CD4-positive, alpha-beta T cell (primary cell): ENCODE results near the gene C1orf167. TPM values are rescaled to one million over a fixed set of nuclear protein-coding genes. Genes with fewer than 3 reads are reported as not detected.

Experiments
- ATAC-seq: fragments of 200-7000 bp; cut with Tn5 transposase; one replicate; pipeline ENCODE4 v1.10.0; 2022; ENCODE audit warnings: mild to moderate bottlenecking; ENCODE audit not compliant: poor library complexity
- CTCF ChIA-PET: fragments of 350-600 bp; sonication (Branson Sonifier 250); formaldehyde crosslinking; loops from one replicate; lab custom pipeline; 2021; ENCODE audit warnings: antibody characterized with exemption, inconsistent platforms; lab: Charles Lee
- POLR2A ChIA-PET: fragments of 350-600 bp; sonication (Branson Sonifier 250); formaldehyde crosslinking; loops from one replicate; lab custom pipeline; 2021; ENCODE audit warnings: antibody characterized with exemption, inconsistent platforms; lab: Charles Lee
- DNase-seq, 14 experiments: peaks; one replicate each; pipeline ENCODE4 v3.0.0-alpha.2; 2013 to 2020; ENCODE audit warnings: mixed read lengths in 2 of 14
- H3K27ac ChIP-seq, 2 donors: one replicate each; pipeline versions ENCODE4 v1.5.1 to v1.7.0; 2013; ENCODE audit warnings: low read length in 2 of 2, low read depth in 1 of 2, mild to moderate bottlenecking in 1 of 2
- H3K27me3 ChIP-seq, 2 experiments: 1 replicate in 1 of 2; 2 replicates in 1 of 2; pipeline versions ENCODE4 v1.6.1 to v1.7.0; 2013; ENCODE audit warnings: low read length in 2 of 2, control low read depth in 1 of 2, mild to moderate bottlenecking in 1 of 2, moderate library complexity in 1 of 2; ENCODE audit not compliant: insufficient read depth in 2 of 2, control insufficient read depth in 1 of 2
- H3K36me3 ChIP-seq: one replicate; pipeline ENCODE4 v1.6.1; 2013; ENCODE audit warnings: low read length, control low read depth; ENCODE audit not compliant: insufficient read depth
- H3K4me1 ChIP-seq: one replicate; pipeline ENCODE4 v1.6.1; 2013; ENCODE audit warnings: low read length, control low read depth; ENCODE audit not compliant: insufficient read depth
- H3K4me3 ChIP-seq: one replicate; pipeline ENCODE4 v1.5.1; 2013; ENCODE audit warnings: mild to moderate bottlenecking, low read length, moderate library complexity
- H3K9me3 ChIP-seq, 2 experiments: 1 replicate in 1 of 2; 2 replicates in 1 of 2; pipeline versions ENCODE4 v1.6.1 to v1.7.0; 2013; ENCODE audit warnings: low read length in 2 of 2, mild to moderate bottlenecking in 2 of 2, control low read depth in 1 of 2, moderate library complexity in 1 of 2; ENCODE audit not compliant: control insufficient read depth in 1 of 2, insufficient read depth in 1 of 2
- H3K27ac Mint-ChIP-seq: one replicate; pipeline ENCODE4 v1.8.0; 2020; ENCODE audit warnings: mixed read lengths
- H3K27me3 Mint-ChIP-seq: one replicate; pipeline ENCODE4 v1.8.0; 2021; ENCODE audit warnings: mixed read lengths
- H3K36me3 Mint-ChIP-seq: one replicate; pipeline ENCODE4 v1.8.0; 2021; ENCODE audit warnings: low read depth, mixed read lengths
- H3K4me1 Mint-ChIP-seq: one replicate; pipeline ENCODE4 v1.8.0; 2021; ENCODE audit warnings: low read depth, mixed read lengths
- H3K4me3 Mint-ChIP-seq: one replicate; pipeline ENCODE4 v1.8.0; 2020; ENCODE audit warnings: mild to moderate bottlenecking, mixed read lengths
- H3K9me3 Mint-ChIP-seq: one replicate; pipeline ENCODE4 v1.8.0; 2020; ENCODE audit warnings: mixed read lengths
- CTCF ChIP-seq: fragments of 200-600 bp; IDR thresholded peaks from one replicate; pipeline ENCODE4 v1.8.0; 2022; ENCODE audit warnings: antibody characterized with exemption, mild to moderate bottlenecking
- intact Hi-C, 2 experiments: fragments of 100-400 bp; cut with DNase I in 1 of 2; cut with micrococcal nuclease in 1 of 2; formaldehyde crosslinking; loops; one replicate each; pipeline versions ENCODE4 v1.15.1 to v1.9.0; 2023 to 2025; cut with DNase I, micrococcal nuclease
- total RNA-seq, 174 experiments: library from RNA in 2 of 174; stranded (reverse) in 2 of 174; gene quantifications; one replicate each; pipeline ENCODE4 v1.2.3 and lab custom pipeline; 2021 to 2026

The C1orf167 gene
- total RNA-seq, 2 experiments from 2014 or later, result not detected

- Mint-ChIP-seq H3K36me3 (peaks cover 27% of the 10 kb centered on the region), H3K27me3 (no peaks in the 10 kb centered on the region), H3K9me3 (no peaks in the 10 kb centered on the region), H3K4me1 (peaks cover 66% of the 10 kb centered on the region), H3K4me3 (peak overlapping the region; percentile 99), H3K27ac (peak overlapping the region; percentile 91)
- H3K27me3 ChIP-seq, result no peaks in the 10 kb centered on the region
- DNase-seq (peak in 1 of 14 experiments; percentile 48), ATAC-seq (peak; percentile 62)
- no peak for TF ChIP-seq CTCF
- POLR2A ChIA-PET, result interaction anchor here (0.6 to 3.4 kb wide), 18 partner anchors 19 to 794 kb away, joined by 3 to 84 read pairs (median 4); partner anchors contain the start of genes AGTRAP, KIAA2013, MAD2L2 and MFN2
- H3K9me3 ChIP-seq, result no peaks in the 10 kb centered on the region
- peak overlapping the region; percentile 98 for H3K4me3 ChIP-seq
- CTCF ChIA-PET, result interaction anchor here (1.2 to 1.9 kb wide), 2 partner anchors 101 to 142 kb away, joined by 4 to 13 read pairs; partner anchors contain the start of gene FBXO6
- peak overlapping the region; percentile 86 to 92 for H3K27ac ChIP-seq
- H3K36me3 ChIP-seq, result peaks cover 18% of the 10 kb centered on the region
- peaks cover 53% of the 10 kb centered on the region for H3K4me1 ChIP-seq
- intact Hi-C loops, result loop anchor here in 1 of 2 experiments (2.0 to 5.0 kb wide), 5 partner anchors 100 to 1774 kb away; partner anchors contain the start of genes FBXO2, FBXO44, MFN2 and UBE4B
Observed at GRCh38 chr1:11806307-11806936, 44.4 kb downstream of the C1orf167 start.

- DNase-seq (no peak), ATAC-seq (no peak)
- Mint-ChIP-seq H3K4me1 (peaks cover 63% of the 10 kb centered on the region), H3K9me3 (no peaks in the 10 kb centered on the region), H3K4me3 (peak overlapping the region; percentile 99), H3K27ac (peak overlapping the region; percentile 91), H3K27me3 (no peaks in the 10 kb centered on the region), H3K36me3 (peaks cover 32% of the 10 kb centered on the region)
- Histone ChIP-seq H3K9me3 (no peaks in the 10 kb centered on the region), H3K36me3 (peaks cover 18% of the 10 kb centered on the region), H3K27me3 (no peaks in the 10 kb centered on the region), H3K4me3 (no peak overlapping the region), H3K4me1 (peaks cover 48% of the 10 kb centered on the region), H3K27ac (peak overlapping the region; percentile 86 to 92)
- intact Hi-C loops, result loop anchor here in 1 of 2 experiments (2.0 to 5.0 kb wide), 5 partner anchors 100 to 1775 kb away; partner anchors contain the start of genes FBXO2, FBXO44, MFN2 and UBE4B
- TF ChIP-seq CTCF, result no peak
- ChIA-PET POLR2A (interaction anchor here (0.6 to 3.4 kb wide), 11 partner anchors 18 to 795 kb away, joined by 3 to 84 read pairs (median 5); partner anchors contain the start of genes AGTRAP, KIAA2013, MAD2L2 and MFN2), CTCF (interaction anchor here (1.9 kb wide), 1 partner anchor 101 kb away, joined by 13 read pairs; no protein-coding TSS in a partner anchor)
Observed at GRCh38 chr1:11807133-11807532, 45.1 kb downstream of the C1orf167 start.

GRCh38 chr1:11813021-11813420 is 51.0 kb downstream of the C1orf167 start:
- ATAC-seq, result no peak
- H3K4me1 Mint-ChIP-seq, result peaks cover 11% of the 10 kb centered on the region
- Histone ChIP-seq H3K27ac (no peak overlapping the region), H3K9me3 (no peaks in the 10 kb centered on the region), H3K4me1 (no peaks in the 10 kb centered on the region), H3K4me3 (no peak overlapping the region), H3K27me3 (no peaks in the 10 kb centered on the region), H3K36me3 (peaks cover 51% of the 10 kb centered on the region)
- no peaks in the 10 kb centered on the region for H3K9me3 Mint-ChIP-seq
- no peak for TF ChIP-seq CTCF
- DNase-seq, result no peak
- H3K27ac Mint-ChIP-seq, result no peak overlapping the region
- ChIA-PET POLR2A (no interaction called here), CTCF (no interaction called here)
- no peaks in the 10 kb centered on the region for H3K27me3 Mint-ChIP-seq
- no peak overlapping the region for H3K4me3 Mint-ChIP-seq
- peaks cover 54% of the 10 kb centered on the region for H3K36me3 Mint-ChIP-seq
- intact Hi-C loops, result no loop called here
